Keratinocyte (primary cell): ENCODE results near the gene CNDP2.

Experiments used
- EZH2 ChIP-seq: IDR thresholded peaks from one replicate; pipeline ENCODE4 v1.6.1; 2012; ENCODE audit warnings: inconsistent platforms, mild to moderate bottlenecking, low read length, moderate library complexity
- TF ChIP-seq, protein P1 (sequence below), 3 experiments: IDR thresholded peaks in 1 of 3; conservative IDR thresholded peaks in 1 of 3; optimal IDR thresholded peaks in 1 of 3; 2 replicates in 2 of 3; 3 replicates in 1 of 3; pipeline versions ENCODE3 to v1.5.1; 2011; ENCODE audit warnings: low read length in 3 of 3, mild to moderate bottlenecking in 3 of 3, moderate library complexity in 2 of 3, control low read depth in 1 of 3, inconsistent platforms in 1 of 3; ENCODE audit not compliant: insufficient read depth in 2 of 3; ENCODE audit errors: extremely low read depth in 1 of 3

DNA sequence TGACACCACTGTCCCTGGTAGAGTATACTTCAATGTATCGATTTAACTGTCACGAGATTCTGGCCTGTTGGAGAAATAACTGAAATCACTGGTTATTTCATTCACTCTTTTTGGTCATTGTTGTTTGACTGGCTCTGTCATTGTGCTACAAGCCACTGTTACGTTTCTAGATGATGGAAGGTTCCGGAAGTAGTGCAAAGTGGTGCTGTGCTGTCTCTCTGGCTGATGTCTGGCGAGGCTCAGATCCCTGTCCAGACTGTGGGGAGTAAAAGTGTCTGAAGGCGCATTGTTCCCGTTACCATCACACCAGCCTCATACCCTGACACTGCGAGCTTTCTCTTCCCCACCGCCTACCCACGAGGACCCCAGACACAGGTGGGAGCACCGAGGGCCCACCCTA is 49.8 kb downstream of the CNDP2 start:
- TF ChIP-seq, protein P1, sequence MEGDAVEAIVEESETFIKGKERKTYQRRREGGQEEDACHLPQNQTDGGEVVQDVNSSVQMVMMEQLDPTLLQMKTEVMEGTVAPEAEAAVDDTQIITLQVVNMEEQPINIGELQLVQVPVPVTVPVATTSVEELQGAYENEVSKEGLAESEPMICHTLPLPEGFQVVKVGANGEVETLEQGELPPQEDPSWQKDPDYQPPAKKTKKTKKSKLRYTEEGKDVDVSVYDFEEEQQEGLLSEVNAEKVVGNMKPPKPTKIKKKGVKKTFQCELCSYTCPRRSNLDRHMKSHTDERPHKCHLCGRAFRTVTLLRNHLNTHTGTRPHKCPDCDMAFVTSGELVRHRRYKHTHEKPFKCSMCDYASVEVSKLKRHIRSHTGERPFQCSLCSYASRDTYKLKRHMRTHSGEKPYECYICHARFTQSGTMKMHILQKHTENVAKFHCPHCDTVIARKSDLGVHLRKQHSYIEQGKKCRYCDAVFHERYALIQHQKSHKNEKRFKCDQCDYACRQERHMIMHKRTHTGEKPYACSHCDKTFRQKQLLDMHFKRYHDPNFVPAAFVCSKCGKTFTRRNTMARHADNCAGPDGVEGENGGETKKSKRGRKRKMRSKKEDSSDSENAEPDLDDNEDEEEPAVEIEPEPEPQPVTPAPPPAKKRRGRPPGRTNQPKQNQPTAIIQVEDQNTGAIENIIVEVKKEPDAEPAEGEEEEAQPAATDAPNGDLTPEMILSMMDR (optimal IDR thresholded peaks at IDR 0.05 in 1 of 3, IDR thresholded peaks at IDR 0.05 in 1 of 3, conservative IDR thresholded peaks at IDR 0.05 in 1 of 3; ENCODE audit: extremely low read depth in 1 of 3, insufficient read depth in 2 of 3, low read length in 3 of 3): no peak
- TF ChIP-seq EZH2: no peak
